ENCODE measurements around the gene SP140. TPM values are rescaled to one million over a fixed set of nuclear protein-coding genes. Genes with fewer than 3 reads are reported as not detected.
A peak's percentile ranks its signal among the peaks of the same experiment; 100 is the strongest.

Gene SP140
- 1 to 10 TPM in 2 of 4 donors, under 1 TPM in 1, not detected in 1; 0.65 to 2.5 (median 2.5) TPM for total RNA-seq

DNA sequence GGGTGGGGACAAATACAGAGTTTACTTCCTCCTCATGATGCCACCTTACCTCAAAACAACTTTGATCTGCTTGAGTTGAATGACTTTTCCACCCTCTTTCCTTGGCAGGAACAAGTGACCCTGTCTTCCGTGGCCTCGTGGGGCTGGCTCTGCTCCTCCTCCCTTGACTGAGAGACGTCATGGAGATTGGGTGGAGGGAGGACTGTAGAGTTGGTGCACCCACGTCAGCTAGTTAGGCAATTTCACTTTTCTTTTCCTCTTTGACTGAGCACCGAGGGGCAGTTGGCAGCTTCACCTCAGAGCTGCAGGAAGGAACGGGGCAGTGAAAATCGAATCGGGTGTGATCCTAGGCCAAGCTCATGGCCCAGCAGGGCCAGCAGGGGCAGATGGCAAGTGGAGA is at the start of gene SP140:
SP140 (plus strand) TSS at position 251 of the 400 bp plus-strand sequence; CDS start at position 360, 109 bp downstream.
- Histone ChIP-seq H3K27ac (replicated peaks in 1 of 4) (no peak within 1 kb of the TSS), H3K36me3 (no peaks in the 10 kb centered on the region), H3K4me3 (peak within 1 kb of the TSS in 1 of 4 donors; percentile 33), H3K9me3 (peaks cover 0 to 7% (median 0%) of the 10 kb centered on the region in 4 donors), H3K4me1 (peaks cover 3 to 5% (median 4%) of the 10 kb centered on the region in 4 donors), H3K27me3 (no peaks in the 10 kb centered on the region)
- TF ChIP-seq POLR2AphosphoS5 (IDR thresholded peaks at IDR 0.05) (peak in 1 of 2 donors; percentile 25), EP300 (IDR thresholded peaks at IDR 0.05) (no peak)
- TF ChIP-seq, protein P1, sequence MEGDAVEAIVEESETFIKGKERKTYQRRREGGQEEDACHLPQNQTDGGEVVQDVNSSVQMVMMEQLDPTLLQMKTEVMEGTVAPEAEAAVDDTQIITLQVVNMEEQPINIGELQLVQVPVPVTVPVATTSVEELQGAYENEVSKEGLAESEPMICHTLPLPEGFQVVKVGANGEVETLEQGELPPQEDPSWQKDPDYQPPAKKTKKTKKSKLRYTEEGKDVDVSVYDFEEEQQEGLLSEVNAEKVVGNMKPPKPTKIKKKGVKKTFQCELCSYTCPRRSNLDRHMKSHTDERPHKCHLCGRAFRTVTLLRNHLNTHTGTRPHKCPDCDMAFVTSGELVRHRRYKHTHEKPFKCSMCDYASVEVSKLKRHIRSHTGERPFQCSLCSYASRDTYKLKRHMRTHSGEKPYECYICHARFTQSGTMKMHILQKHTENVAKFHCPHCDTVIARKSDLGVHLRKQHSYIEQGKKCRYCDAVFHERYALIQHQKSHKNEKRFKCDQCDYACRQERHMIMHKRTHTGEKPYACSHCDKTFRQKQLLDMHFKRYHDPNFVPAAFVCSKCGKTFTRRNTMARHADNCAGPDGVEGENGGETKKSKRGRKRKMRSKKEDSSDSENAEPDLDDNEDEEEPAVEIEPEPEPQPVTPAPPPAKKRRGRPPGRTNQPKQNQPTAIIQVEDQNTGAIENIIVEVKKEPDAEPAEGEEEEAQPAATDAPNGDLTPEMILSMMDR (IDR thresholded peaks at IDR 0.05): no peak
- DNase-seq (ENCODE audit: extremely low spot score): no peak
- intact Hi-C loops (cut with DNase I): loop anchor here (10.0 kb wide), 1 partner anchor 189 kb away; the partner anchor contains the start of gene SP100
- 63% methylated on average over 5 of the region's 8 CpGs for WGBS

DNA sequence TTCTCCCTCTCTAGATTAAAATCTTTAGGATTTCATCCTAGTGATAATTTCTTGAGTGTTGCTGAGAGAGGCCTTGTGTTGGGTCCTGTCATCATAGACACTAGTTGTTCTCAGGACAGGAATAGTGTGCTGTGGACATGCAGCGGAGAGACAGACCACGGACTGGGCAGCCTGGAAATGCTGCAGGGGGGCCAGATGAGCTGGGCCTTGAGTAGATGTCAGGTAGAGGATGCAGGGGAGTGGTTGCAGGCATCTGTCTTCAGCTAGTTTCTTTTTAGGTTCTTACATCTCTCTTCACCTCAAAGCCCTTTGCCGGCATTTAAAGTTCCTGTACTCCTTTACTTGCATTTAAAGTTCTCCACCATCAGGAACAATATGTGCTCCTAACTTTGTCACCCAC is 48.5 kb upstream of the SP140 start:
- TF ChIP-seq POLR2AphosphoS5 (IDR thresholded peaks at IDR 0.05) (no peak), EP300 (IDR thresholded peaks at IDR 0.05) (no peak), POLR2A (IDR thresholded peaks at IDR 0.05; ENCODE audit: low read depth) (no peak)
- TF ChIP-seq, protein P1 (IDR thresholded peaks at IDR 0.05): no peak
- Histone ChIP-seq H3K4me3 (no peak overlapping the region), H3K9me3 (no peaks in the 10 kb centered on the region), H3K4me1 (no peaks in the 10 kb centered on the region), H3K27ac (replicated peaks in 1 of 4) (no peak overlapping the region), H3K36me3 (peaks cover 24 to 92% (median 74%) of the 10 kb centered on the region in 4 donors), H3K27me3 (no peaks in the 10 kb centered on the region)
- WGBS: 83% methylated on average over 3 of the region's 3 CpGs
- peak; percentile 45 for DNase-seq (ENCODE audit: extremely low spot score)
- intact Hi-C loops (cut with DNase I): no loop called here

DNA sequence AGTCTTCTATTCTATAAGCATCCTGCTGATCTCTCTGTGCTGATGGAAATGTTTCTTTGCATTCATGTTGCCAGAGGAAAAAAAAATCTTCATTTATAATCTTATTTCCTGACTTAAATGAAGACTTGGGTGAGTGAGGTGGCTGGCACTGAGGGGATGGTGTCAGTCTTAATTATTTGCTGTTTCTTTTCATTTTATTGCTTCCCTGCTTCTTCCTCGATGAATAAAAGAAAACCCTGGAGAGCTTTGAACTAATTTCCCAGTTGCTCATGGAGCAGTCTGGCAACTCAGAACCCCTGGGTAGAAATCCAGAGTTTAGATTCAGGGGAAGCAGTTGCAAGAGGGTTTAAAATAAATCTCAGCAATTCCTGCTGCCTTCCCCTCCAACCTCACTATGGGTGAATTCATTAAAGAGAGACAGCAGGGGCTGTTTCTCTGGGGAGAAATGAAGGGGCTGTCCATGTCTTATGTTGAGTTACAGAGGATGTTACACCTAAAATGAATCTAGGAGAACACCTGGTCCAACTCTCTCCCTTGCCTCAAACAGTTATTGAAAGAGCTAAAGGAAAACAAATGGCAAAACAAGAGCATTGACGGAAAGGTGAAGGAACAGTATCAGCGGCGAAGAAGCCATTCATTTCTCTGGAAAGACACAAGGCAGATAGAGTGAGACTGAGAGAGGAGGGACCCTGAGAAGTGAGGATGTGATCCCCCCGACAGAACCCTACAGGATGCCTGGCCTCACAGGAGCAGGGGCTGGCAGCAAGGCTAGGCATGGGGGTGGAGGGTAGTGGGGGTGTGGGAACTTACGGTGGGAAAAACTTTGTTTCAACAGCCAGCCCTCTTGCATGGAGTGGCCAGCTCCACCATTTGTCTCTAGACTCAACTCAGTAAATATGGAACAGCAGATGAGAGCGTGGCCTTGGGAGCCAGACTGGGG is 46.7 kb upstream of the SP140 start:
- Histone ChIP-seq H3K9me3 (no peaks in the 10 kb centered on the region), H3K4me3 (no peak overlapping the region), H3K4me1 (no peaks in the 10 kb centered on the region), H3K36me3 (peaks cover 24 to 95% (median 83%) of the 10 kb centered on the region in 4 donors), H3K27me3 (no peaks in the 10 kb centered on the region), H3K27ac (replicated peaks in 1 of 4) (no peak overlapping the region)
- WGBS: 89% methylated on average over 7 of the region's 7 CpGs
- TF ChIP-seq POLR2A (IDR thresholded peaks at IDR 0.05; ENCODE audit: low read depth) (no peak), EP300 (IDR thresholded peaks at IDR 0.05) (no peak), POLR2AphosphoS5 (IDR thresholded peaks at IDR 0.05) (no peak)
- TF ChIP-seq, protein P1 (IDR thresholded peaks at IDR 0.05): no peak
- peak; percentile 57 for DNase-seq (ENCODE audit: extremely low spot score)
- intact Hi-C loops (cut with DNase I): no loop called here

DNA sequence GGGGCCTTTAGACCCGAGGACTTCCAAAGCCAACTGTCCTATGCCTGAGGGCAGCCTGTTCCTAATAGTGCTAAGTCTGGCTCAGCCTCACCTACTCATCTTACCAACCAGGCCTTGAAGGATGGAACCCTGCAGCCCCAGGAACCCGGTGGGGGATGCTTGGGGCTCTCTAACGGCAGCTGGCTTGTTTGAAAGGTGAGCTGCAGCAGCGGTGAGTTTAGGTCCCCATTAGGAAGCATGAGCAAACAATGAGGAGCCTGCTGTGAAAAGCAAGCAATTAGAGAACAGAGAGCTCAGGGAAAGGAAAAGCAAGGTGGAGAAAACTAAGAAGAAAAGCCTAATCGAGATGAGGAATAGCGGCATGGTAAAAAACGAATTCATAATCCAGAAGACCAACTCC is 45.6 kb upstream of the SP140 start:
- peaks cover 24 to 92% (median 84%) of the 10 kb centered on the region in 4 donors for H3K36me3 ChIP-seq
- 90% methylated on average over 6 of the region's 7 CpGs for WGBS
- intact Hi-C loops (cut with DNase I): no loop called here

More for the DNA sequence above, 45.6 kb upstream of the SP140 start:
- no peaks in the 10 kb centered on the region for H3K27me3 ChIP-seq
- TF ChIP-seq, protein P1 (IDR thresholded peaks at IDR 0.05): no peak
- no peak for TF ChIP-seq POLR2AphosphoS5 (IDR thresholded peaks at IDR 0.05)
- TF ChIP-seq EP300 (IDR thresholded peaks at IDR 0.05): no peak
- TF ChIP-seq POLR2A (IDR thresholded peaks at IDR 0.05; ENCODE audit: low read depth): no peak
- H3K4me1 ChIP-seq: no peaks in the 10 kb centered on the region
- no peak for DNase-seq (ENCODE audit: extremely low spot score)
- H3K4me3 ChIP-seq: no peak overlapping the region
- no peaks in the 10 kb centered on the region for H3K9me3 ChIP-seq
- H3K27ac ChIP-seq (replicated peaks in 1 of 4): no peak overlapping the region

Measured in esophagus muscularis mucosa (tissue), 4 donors.